Measurements from ENCODE around the gene MYL5. TPM values are rescaled to one million over a fixed set of nuclear protein-coding genes. Genes with fewer than 3 reads are reported as not detected.
"Not testable (repeated sequence)": the region's sequence is repeated elsewhere in the genome, so short reads cannot be mapped to it uniquely, and the experiment has no call there.

Gene MYL5
- total RNA-seq, 1 experiment from 2014 or later: 16.6 TPM

- DNase-seq (ENCODE audit: low read depth); in situ Hi-C loops (cut with HindIII; ENCODE audit: low pct_unique_long_range_greater_than_20kb, low sequenced_read_pairs): not testable (repeated sequence)
These were observed 39.1 kb upstream of the MYL5 start for GRCh38 chr4:635066-635835.

GRCh38 chr4:635851-636627 lies 38.3 kb upstream of the MYL5 start:
- DNase-seq (ENCODE audit: low read depth): no peak
- in situ Hi-C loops (cut with HindIII; ENCODE audit: low pct_unique_long_range_greater_than_20kb, low sequenced_read_pairs): no loop called here

- DNase-seq (ENCODE audit: low read depth): no peak
- in situ Hi-C loops (cut with HindIII; ENCODE audit: low pct_unique_long_range_greater_than_20kb, low sequenced_read_pairs): no loop called here
These were observed 37.6 kb upstream of the MYL5 start for GRCh38 chr4:636628-637159.

- DNase-seq (ENCODE audit: low read depth): no peak
- in situ Hi-C loops (cut with HindIII; ENCODE audit: low pct_unique_long_range_greater_than_20kb, low sequenced_read_pairs): no loop called here
These were observed 36.6 kb upstream of the MYL5 start for GRCh38 chr4:637536-638280.

GRCh38 chr4:642366-642765 lies 32.0 kb upstream of the MYL5 start:
- in situ Hi-C loops (cut with HindIII; ENCODE audit: low pct_unique_long_range_greater_than_20kb, low sequenced_read_pairs); DNase-seq (ENCODE audit: low read depth): not testable (repeated sequence)

- in situ Hi-C loops (cut with HindIII; ENCODE audit: low pct_unique_long_range_greater_than_20kb, low sequenced_read_pairs): no loop called here
- DNase-seq (ENCODE audit: low read depth): no peak
These were observed 27.9 kb upstream of the MYL5 start for GRCh38 chr4:646460-646859.

GRCh38 chr4:647481-647880 lies 26.9 kb upstream of the MYL5 start:
- in situ Hi-C loops (cut with HindIII; ENCODE audit: low pct_unique_long_range_greater_than_20kb, low sequenced_read_pairs): no loop called here
- no peak for DNase-seq (ENCODE audit: low read depth)

GRCh38 chr4:648579-649292 lies 25.6 kb upstream of the MYL5 start:
- no peak for DNase-seq (ENCODE audit: low read depth)
- in situ Hi-C loops (cut with HindIII; ENCODE audit: low pct_unique_long_range_greater_than_20kb, low sequenced_read_pairs): no loop called here

GRCh38 chr4:649293-649625 lies 25.1 kb upstream of the MYL5 start:
- no peak for DNase-seq (ENCODE audit: low read depth)
- in situ Hi-C loops (cut with HindIII; ENCODE audit: low pct_unique_long_range_greater_than_20kb, low sequenced_read_pairs): no loop called here

GRCh38 chr4:649751-650310 lies 24.5 kb upstream of the MYL5 start:
- DNase-seq (ENCODE audit: low read depth): no peak
- in situ Hi-C loops (cut with HindIII; ENCODE audit: low pct_unique_long_range_greater_than_20kb, low sequenced_read_pairs): no loop called here

- no peak for DNase-seq (ENCODE audit: low read depth)
- in situ Hi-C loops (cut with HindIII; ENCODE audit: low pct_unique_long_range_greater_than_20kb, low sequenced_read_pairs): no loop called here
These were observed 23.9 kb upstream of the MYL5 start for GRCh38 chr4:650461-650860.

- DNase-seq (ENCODE audit: low read depth): no peak
- in situ Hi-C loops (cut with HindIII; ENCODE audit: low pct_unique_long_range_greater_than_20kb, low sequenced_read_pairs): no loop called here
These were observed 23.1 kb upstream of the MYL5 start for GRCh38 chr4:650951-651883.

GRCh38 chr4:651884-652642 lies 22.3 kb upstream of the MYL5 start:
- in situ Hi-C loops (cut with HindIII; ENCODE audit: low pct_unique_long_range_greater_than_20kb, low sequenced_read_pairs): no loop called here
- DNase-seq (ENCODE audit: low read depth): no peak

- in situ Hi-C loops (cut with HindIII; ENCODE audit: low pct_unique_long_range_greater_than_20kb, low sequenced_read_pairs): no loop called here
- DNase-seq (ENCODE audit: low read depth): no peak
These were observed 21.1 kb upstream of the MYL5 start for GRCh38 chr4:653080-653821.

- in situ Hi-C loops (cut with HindIII; ENCODE audit: low pct_unique_long_range_greater_than_20kb, low sequenced_read_pairs): no loop called here
- no peak for DNase-seq (ENCODE audit: low read depth)
These were observed 20.4 kb upstream of the MYL5 start for GRCh38 chr4:653831-654502.
